ENCODE measurements around the gene OPCML.

OPCML gene

DNA sequence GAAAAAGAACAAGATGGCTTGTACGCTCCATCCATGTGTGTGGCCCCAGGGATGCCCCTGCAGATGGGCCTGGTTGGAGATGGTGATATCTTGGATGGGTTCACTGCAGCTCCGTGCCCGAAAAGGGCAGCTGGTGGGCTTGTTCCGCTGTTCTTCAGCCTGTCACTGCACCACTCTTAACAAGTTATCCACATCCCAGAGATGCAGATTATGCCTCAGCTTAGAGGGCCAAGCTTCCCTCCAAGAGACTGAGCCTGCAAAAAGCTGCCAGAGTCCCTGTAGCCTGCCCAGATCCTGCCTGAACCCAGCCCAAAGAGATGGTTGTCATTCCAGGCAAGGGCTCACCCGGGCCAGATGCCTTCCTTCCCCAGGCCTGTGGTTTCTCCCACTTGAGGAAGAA lies 308.0 kb downstream of the OPCML start:
- no peak for DNase-seq

DNA sequence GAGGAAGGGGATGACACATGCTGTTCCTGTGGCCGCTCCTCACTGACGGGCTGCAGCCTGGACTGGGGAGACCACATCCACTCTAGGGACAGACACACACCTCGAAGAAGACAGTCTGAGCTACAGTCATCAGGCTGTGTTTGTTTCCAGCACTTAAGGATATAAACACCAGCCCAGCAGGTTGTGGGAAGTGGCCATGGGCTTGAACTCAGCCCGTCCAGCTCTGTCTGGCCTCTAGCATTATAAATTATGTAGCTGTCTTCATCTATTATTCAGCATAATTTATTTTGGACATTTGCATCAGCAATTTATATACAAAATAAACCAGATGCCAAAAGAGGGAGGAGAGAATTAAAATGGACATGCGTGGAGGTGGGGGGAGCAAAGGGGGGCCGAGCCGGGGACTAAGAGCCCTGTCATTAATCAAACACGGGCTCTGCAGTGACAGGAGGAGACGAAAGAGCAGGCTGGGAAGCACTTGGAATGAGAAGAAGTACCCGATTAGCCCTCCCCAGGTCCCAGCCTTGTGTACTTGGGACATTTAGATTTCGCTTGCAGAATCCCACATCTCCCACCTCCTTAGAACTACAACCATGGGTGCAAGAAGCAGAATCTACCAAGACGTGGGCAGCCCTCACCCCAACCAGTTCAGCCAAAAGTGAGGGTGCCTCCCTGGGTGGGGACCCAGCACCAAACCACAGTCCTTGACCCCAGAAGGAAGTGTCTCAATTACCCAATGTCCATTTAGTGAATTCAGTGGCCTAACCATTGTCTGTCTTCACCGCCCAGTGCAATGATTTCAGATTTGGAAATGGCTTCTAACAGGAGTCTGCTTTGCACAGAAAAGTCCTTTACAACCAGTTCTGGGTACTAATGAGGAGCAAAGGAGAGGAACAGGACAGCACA lies 309.6 kb downstream of the OPCML start:
- DNase-seq, result no peak

DNA sequence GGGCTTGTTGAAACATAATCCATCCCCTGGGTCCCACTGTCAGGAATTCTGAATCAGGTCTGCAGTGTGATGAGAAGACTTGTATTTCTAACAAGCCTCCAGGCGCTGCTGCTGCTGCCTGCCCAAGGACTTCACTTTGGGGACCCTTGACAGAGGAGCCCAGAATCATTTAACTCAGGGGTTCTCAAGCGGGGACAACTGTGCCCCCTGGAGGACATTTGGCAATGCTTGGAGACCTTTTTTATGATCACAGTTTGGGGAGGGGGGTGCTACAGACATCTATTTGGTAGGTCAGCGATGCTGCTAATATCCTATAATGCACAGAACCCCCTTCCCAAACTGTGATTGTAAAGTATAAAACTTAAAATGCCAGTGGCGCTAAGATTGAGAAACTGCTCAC lies 312.8 kb downstream of the OPCML start:
- DNase-seq, result no peak

DNA sequence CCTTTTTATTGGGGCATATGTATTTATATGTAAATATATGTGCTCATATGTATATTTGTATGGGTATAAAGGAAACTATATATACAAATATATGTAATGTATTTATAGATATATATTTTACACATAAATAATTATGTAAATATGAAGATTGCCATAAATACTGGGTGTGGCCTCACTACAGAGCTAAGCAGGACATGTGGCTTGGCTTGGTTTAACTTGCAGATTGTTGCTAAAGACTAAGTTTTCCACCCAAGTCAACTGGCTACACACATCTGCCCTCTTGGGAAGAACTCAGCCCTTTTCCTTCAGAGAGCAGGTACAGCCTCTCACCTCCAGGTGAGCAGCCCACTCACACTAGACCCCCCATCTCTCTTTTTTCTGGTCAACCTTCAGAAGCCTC lies 315.5 kb downstream of the OPCML start:
- no peak for DNase-seq

DNA sequence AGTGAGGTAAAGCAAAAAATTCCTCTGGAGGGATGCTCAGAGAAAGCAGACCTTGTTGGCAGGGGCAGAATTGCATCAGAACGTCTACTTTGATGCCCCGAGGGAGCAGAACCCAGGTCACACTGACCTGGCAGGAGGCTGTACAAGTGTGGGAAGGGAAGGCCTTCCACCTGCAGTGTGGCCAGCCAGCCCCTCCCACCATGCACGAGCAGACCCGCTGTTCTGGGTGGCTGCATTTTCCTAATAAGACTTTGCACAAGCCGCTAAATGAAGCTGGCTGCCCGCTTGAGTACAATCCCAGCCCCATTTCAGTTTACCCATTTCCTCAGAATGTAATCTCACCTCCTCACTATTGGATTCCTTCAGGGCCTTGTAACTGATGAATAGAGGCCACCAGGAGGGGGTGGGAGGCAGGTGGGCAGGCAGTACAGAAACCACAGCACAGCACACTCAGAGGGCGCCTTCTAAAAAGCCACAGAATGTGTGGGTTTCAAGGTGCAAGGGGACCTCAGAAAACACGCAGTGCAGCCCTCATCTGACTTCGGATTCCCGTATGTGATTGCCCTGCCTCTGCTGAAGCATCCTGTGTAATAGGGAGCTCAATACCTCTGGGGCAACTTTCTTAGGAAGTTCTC lies 316.6 kb downstream of the OPCML start:
- no peak for DNase-seq

DNA sequence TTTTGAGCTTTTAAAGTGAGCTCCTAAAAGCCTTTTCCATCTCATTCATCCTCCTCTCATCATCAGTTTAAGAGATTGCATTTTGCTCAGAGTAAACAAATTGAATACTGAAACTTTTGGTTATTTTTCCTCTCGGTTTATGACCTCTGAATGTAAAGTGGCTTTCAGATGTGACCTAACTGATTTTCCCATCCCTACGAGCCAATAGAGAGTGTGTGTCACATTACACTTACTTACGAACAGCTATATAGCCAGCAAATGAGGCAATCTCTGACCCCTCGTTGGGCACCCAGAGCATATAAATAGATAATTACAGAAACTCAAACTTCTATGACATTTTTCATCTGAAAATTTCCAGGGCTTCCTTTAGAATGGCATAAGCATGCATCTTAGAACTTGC lies 317.7 kb downstream of the OPCML start:
- DNase-seq, result no peak

DNA sequence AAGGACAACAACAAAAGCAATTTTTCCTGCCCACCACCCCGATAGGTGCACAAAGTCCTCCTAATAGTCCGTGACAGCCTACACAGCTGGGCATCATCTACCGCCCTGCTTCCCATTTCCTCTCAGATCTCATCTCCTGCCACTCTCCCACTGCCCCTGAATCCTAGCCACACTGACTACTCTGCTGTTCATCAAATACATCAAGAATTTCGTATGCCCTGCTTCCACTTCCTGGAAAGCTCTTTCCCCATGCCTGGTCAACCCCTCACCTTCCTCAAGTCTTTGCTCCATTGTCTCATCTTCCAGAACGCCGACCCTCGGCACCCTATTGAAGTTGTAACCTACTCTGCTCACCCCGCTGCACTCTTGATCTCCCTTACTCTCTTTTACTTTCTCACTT lies 320.1 kb downstream of the OPCML start:
- no peak for DNase-seq

DNA sequence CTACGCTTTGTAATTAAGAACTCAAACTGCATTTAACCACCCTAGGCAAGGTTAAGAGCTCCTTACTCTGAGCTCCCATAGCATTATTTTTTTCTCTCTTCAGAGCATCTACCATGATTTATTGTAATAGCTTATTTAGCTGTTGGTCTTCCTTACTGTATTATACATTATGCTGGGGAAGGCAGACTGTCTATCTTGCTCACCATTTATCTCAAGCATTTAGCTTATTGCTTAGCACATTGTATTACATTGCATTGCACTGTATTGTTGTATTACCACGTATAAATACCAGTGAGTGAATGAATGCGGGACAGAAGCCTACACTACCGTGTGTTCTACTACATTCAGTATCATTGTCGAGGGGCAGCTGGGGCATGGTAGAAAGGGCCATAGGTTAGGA lies 324.3 kb downstream of the OPCML start:
- DNase-seq, result no peak

DNA sequence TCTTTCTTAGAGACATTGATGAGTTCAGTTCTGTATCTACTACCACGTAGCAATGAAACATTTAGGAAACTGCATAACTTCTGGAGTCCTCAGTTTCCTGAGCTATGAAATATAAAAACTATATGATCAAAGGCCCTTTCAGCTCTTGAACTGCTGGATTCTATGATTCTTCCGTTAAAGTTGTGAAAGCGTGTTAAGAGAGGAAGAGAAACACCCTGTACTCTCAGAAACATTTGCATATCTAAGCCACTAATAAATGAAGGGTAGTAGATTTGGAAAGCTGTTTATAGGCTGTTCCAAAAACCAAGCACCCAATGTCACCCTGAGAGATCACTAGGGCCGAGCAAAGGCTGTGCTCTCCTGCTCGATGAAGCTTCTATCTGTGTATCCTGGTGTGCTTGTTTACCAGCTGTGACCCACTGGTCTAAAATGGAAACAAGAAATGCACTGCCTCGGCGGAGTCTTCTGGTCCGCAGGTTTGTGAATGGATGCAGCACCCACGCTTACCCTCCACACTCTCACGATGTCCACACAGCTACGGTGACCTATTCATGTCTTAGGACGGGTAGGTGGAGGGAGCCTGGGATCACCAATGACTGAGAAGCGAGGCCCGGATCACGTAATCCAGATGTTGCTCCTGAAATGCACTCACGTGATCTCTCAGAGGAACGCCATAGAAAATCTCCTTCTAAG lies 325.8 kb downstream of the OPCML start:
- no peak for DNase-seq

DNA sequence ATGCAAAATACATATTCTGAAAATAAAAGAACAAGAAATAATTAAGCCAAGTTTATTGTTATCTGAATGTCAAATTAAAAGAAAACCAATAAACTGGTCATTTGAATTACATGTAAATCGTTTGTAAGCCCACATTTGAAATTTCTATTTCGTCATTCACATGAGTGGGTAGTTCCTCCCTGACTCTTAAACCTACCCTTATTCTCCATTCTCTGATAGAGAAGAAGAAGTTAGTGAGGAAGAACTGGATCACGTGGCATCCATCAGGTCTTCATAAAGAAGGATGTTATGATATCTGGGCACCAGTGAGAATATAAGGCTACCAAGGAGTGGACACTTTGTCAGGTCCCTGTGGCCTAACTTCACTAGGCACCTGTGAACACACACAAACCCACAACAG lies 328.1 kb downstream of the OPCML start:
- no peak for DNase-seq

DNA sequence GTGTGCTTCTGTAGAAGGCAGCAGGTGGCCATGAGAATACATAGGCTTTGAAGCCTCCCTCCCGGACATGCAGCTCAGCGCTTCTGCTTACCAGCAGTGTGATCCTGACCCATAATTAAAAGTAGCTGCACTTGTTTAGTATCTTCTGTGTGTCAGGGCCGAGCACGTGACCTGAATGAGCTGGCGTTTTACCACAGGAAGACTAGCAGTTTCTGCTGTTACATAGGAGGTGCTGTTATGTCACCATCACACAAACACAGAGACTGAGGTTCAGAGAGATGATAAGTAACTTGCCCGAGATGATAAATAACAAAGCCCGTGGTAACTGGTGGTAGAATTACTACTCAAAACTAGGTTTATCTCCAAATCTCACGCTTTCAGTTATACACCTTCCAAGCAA lies 329.5 kb downstream of the OPCML start:
- DNase-seq, result no peak

DNA sequence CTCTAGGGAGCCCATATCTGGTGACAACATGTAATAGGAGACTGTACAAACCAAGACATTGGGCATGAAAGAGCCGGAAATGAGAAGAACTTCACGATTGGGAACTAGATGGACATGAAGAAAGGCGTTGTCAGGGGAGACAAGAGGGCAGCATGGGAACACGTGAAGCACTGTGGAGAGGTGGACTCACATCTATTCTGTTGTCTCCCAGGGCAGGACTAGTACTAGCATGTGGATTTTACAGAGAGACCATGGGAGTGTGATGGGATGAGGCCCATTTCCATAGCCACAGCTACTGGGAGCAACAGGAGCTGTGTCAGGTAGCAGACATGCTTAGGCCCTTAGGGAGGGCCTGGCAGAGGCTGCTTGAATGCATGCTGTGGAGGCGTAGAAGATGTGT lies 333.9 kb downstream of the OPCML start:
- no peak for DNase-seq

DNA sequence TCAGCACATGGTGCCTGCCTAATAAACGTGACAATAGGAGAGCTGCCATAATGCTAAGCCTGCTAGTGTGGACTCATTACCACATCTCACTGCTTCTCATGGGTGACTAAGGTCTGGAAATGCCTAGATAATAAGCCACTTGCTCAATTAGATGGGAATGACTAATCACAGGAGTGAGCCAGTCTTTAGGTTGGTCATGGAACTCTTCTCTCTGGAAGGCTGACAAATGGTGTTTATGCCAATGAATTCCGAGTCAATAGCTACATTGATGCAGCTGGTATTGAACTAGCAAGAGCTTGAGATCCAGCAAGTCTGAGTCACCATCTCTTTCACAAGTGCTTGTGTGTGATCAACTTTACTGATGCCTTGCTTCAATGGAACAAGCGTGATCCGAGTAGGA lies 334.9 kb downstream of the OPCML start:
- DNase-seq, result no peak

DNA sequence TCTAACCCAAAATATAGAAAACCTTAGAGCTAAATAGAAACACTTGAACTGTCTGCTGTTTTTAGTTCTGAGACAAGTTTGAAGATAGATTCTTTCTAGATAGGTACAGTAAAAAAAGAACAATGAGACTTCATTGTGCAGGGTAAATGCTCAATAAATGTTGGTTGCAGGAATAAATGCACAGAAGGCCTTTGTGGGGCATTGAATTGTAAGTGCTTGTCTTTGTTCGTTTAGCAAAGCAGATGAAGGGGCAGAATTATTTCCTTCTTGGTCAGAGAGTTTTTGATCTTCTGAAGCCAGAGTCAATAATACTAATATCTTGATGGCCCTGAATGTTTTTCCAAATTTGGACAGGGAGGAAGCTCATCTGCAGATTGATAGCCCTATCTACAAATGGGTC lies 340.4 kb downstream of the OPCML start:
- no peak for DNase-seq

DNA sequence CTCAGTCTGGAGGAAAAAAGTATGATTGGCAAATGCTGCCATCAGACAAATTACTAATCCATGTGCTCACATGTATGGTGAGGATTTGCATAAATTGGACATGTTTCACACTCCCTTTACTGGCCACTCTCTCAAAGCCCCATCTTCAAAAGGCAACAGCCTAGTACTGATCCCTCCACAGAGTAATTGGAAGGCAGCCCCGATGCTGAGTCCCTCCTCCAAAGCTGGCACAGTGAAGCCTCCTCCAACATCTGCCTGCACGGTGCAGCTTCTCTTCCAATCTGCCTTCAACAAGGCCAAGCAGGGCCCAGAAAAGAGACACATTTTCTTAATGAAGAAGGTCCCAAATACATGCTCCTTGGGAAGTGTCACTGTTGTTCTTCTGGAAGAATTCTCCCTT lies 350.6 kb downstream of the OPCML start:
- DNase-seq, result no peak

DNA sequence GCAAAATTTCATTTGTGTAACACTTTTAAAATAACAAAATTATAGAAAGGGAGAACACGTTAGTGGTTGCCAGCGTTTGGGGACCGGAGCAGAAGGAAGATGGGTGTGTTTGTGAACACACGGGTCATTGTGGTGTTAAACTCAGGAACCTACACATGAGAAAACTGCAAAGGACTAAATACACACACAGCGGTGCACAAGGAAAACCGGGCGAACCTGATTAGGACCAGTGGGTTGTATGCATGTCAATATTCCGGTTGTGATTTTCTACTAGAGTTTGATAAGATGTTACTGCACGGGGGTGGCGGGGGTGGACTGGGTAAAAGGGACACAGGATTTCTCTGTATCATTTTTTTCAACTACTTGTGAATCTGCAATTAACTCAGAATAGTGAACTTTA lies 351.2 kb downstream of the OPCML start:
- no peak for DNase-seq

DNA sequence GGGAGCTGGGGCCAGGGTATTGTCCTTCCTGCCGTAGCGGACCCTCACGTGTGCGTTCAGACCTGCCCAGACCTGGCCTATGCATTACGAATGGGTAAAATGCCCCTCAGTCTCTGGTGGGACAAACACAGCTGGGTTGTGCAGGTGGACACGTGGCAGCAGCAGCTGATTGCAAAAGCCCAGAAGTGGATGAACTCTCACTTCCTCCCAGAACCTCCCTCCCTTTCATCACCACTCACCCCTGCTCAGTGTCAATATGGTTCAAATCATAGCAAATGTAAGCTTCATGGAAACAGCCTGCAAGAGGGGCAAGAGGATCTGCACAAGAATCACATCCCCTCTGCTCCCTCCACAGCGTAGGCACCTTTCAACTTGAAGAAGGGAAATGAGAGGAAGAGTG lies 352.1 kb downstream of the OPCML start:
- no peak for DNase-seq

DNA sequence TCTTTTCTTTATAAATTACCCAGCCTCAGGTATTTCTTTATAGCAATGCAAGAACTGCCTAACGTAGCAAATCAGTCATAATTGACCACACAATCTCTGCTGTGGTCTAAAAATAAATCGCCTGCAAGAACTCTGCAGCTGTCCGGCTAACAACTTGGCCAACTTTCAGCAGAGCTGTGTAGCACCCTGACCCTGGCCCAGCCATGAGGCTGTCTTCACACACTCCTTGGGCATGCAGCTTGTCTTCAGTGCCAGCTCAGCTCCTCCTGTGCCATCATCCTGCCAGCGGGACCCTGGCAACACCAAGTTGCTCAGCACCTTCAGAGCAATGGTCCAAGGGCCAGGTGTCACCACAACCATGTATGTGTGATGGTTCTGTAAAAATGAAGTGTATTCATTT lies 355.6 kb downstream of the OPCML start:
- DNase-seq, result no peak

DNA sequence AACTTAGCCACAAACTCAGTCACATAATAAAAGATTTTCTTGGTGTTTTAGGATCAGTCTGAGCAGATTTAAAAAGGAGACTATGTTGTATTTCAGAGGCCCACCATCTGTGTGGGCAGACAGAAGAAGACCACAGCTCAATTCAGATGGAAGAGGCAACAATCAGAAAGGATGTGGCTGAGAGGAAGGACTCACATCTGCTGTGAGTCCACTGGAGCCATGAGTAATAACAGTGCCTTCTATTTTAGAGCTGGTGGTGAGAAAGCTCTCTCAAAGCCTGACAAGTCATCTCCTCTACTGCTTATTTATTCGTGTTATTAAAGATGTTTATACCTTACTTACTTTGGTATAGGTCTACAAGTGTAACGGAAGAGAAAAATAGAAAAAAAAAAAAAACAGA lies 357.2 kb downstream of the OPCML start:
- no peak for DNase-seq

DNA sequence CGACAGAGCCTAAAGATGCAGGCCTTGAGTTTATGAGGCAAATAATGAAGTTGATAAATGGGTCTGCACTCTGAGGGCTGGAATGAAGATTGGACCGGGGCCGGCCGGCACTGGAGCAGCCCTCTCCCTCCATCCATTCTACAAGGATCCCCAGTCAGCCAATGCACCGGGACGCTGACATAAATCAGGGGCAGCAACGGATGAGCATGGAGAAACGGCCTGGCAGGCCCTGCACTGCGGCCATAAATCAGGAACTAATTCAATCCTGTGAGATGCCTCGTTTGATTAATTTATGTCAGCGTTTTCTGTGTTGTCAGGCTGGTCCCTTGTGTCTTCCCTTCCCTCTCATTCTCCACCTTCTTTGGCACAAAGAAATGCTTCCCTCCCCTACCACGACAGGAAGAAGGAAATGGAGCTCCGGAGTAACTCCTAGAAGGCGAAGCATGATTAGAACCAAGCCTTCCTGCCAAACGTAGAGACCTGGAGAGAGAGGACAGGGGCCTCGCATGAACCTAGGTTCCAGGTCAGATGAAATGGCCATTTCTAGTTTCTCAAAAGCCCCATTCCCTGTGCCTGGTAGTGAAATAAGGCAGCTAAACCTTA lies 358.4 kb downstream of the OPCML start:
- no peak for DNase-seq

DNA sequence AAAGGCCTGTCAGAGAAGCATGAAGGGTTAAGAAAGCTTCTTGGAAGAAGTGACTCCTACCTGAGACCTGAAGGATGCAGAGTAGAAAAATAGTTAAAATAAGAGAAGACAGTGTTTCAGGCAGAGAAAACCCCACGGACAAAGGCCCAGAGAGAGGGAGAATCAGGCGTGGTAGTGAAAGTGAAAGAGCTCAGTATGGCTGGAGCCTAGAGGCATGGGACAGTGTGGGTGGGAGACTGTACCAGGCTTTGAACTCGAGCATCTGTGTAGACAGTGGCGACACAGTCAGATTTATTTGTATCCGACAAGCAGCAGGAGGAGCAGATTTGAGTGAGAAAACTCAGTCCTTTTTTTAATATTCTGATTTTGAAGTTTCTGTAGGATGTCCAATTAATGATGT lies 360.0 kb downstream of the OPCML start:
- DNase-seq, result no peak

DNA sequence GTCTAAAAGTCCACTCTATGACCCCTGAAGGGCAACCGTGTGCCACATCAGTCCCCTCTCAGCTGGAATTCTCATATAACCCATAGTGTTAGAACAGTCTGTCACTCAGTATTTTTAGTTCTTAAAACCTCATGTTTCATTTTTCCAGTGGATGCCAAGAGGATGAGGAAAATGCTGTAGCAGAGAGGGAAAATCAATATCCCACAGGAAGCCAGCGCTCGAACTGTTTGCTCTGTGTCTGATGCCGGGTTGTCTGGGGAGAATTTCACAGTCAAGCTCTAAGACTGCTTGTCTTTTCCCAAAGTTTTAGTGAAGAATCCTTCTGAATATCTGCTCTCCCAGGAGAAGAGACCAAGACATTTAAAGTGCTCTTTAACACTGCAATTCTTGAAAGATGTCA lies 360.9 kb downstream of the OPCML start:
- DNase-seq, result no peak

DNA sequence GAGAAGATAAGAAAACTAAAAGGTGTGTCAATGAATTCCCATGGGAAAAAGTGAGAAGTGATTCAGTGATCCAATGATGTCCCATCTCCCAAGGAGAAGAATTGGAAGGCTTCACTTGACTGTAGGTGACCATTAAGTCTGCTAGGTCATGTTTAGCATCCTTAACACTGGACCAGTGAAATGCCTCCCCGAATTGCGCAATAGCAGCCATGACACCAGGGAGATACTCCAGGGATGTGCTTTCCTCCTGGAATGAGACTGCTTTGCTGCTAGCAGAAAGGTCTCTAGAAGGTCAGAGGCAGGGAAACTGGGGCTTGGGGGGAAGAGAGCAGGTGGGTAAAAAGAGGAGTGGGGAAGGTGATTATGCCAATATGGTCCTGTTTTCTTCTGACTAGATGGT lies 364.3 kb downstream of the OPCML start:
- DNase-seq, result no peak

DNA sequence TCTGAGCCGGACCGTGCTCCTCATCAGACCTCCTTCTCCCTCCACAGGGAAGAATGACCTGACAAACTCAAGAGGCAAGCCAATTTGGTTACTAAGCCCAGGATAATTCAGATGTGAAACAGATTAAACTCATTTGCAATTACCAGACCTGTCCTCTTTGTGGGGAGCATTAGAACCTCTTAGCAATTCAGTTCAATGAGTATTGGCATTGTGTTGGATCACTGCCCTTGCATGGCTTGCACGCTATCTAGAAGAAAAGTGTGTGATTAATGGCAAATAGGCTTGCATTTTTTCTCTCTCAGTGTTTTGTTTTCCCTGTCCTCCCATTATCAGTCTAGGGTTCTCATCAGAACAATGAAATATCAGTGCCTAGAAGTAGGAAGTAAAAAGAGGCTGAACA lies 365.6 kb downstream of the OPCML start:
- DNase-seq, result no peak

Measured in fibroblast of upper back skin (primary cell).